OCI-LY3 (cell line): ENCODE measurements around the gene DTNBP1.

Source experiments
- CTCF ChIP-seq: fragments of 200-600, 300-600 bp; sonication (generic); IDR thresholded peaks from 2 replicates; pipeline ENCODE4 v1.5.1; 2014; ENCODE audit warnings: antibody characterized with exemption, low read length, low read depth
- EZH2phosphoT487 ChIP-seq: fragments of 200-600 bp; shearing (Covaris generic); IDR thresholded peaks from 2 replicates; pipeline ENCODE4 v1.6.1; 2018; ENCODE audit warnings: antibody characterized with exemption, mixed run types, low read depth

- TF ChIP-seq CTCF, result no peak
- TF ChIP-seq EZH2phosphoT487, result no peak
Measured at GRCh38 chr6:15501826-15502445, 160.9 kb downstream of the DTNBP1 start.
